ENCODE data around the gene KIAA1755. TPM values are rescaled to one million over a fixed set of nuclear protein-coding genes. Genes with fewer than 3 reads are reported as not detected.

KIAA1755 gene
- total and polyA plus RNA-seq, 9 of the 15 experiments (the other 6 are each of a cell fraction or from before 2014, with no cell fraction given), result not detected

DNA sequence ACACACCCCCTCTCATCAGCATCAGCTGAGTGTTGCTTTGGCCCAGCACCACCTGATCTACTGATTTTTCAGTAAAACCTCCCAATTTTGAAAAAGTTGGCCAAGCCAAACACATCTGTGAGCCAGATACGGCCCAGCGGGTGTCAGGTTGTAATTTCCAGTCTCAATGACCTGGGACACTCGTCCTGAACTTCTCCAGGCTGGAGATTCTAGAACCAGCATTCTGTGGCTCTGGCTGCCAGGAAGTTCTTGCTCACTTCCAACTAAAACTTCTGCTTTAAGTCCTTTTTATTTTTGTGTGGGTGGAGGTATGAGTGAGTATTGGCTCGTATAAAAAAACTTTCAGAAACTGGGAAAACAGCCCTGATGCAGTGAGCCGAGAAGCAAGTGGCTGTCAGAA lies 5.1 kb downstream of the KIAA1755 start:
- Histone ChIP-seq H4K20me1 (replicated peaks; ENCODE audit: control insufficient read depth, insufficient read depth, low read length) (no peaks in the 10 kb centered on the region), H3K9ac (ENCODE audit: insufficient read depth in 1 of 2, low read depth in 2 of 2, low read length in 2 of 2) (no peak overlapping the region), H3K27me3 (ENCODE audit: control insufficient read depth in 2 of 2, insufficient read depth in 2 of 2, low read length in 2 of 2) (peaks cover 21 to 59% of the 10 kb centered on the region in 2 experiments), H3K79me2 (ENCODE audit: control insufficient read depth, insufficient read depth, low read length) (no peaks in the 10 kb centered on the region), H3K4me1 (replicated peaks in 1 of 2; ENCODE audit: control insufficient read depth in 2 of 2, insufficient read depth in 2 of 2, low read length in 2 of 2) (peaks cover 0 to 2% of the 10 kb centered on the region in 2 experiments; a peak in 1 of 5 replicates), H3K4me3 (no peak overlapping the region), H3K9me3 (replicated peaks; ENCODE audit: control insufficient read depth, insufficient read depth, low read depth, low read length) (no peaks in the 10 kb centered on the region), H3K4me2 (ENCODE audit: insufficient read depth, low read length) (no peak overlapping the region), H3K36me3 (ENCODE audit: control insufficient read depth, insufficient read depth, low read length) (no peaks in the 10 kb centered on the region), H3K27ac (ENCODE audit: extremely low read depth, low read depth, low read length) (no peak overlapping the region), H3K9me1 (ENCODE audit: control insufficient read depth, insufficient read depth, low read length) (no peaks in the 10 kb centered on the region), H2AFZ (ENCODE audit: low read depth, low read length) (no peak overlapping the region)
- BruUV-seq (replicated peaks), result no TSS peak
- ATAC-seq, result no peak
- no peak for DNase-seq (ENCODE audit: extremely low read depth in 1 of 4, low spot score in 3 of 4)
- intact Hi-C loops (cut with micrococcal nuclease), result no loop called here
- ChIA-PET POLR2A (interaction anchor here (0.6 kb wide), 2 partner anchors 145 to 218 kb away, joined by 3 to 4 read pairs; no protein-coding TSS in a partner anchor), CTCF (ENCODE audit: low intra/inter-chr PET ratio) (no interaction called here)
- FAIRE-seq, result no peak
- WGBS (ENCODE audit: insufficient coverage, low coverage, missing lambda C conversion rate), result 2% methylated on average over 5 of the region's 5 CpGs
- in situ Hi-C loops (cut with MboI), result no loop called here
- TF ChIP-seq POLR3G (IDR thresholded peaks at IDR 0.05; ENCODE audit: extremely low read depth, insufficient read length, insufficient replicate concordance) (no peak), BMI1 (IDR thresholded peaks at IDR 0.05; ENCODE audit: low read length) (no peak), EGR1 (conservative IDR thresholded peaks at IDR 0.05) (no peak), NRF1 (conservative IDR thresholded peaks at IDR 0.05 in 1 of 2, IDR thresholded peaks at IDR 0.05 in 1 of 2) (no peak), PRPF4 (IDR thresholded peaks at IDR 0.05; ENCODE audit: insufficient read depth, low read depth, low read length, poor library complexity, severe bottlenecking) (no peak), CTBP1 (IDR thresholded peaks at IDR 0.05; ENCODE audit: borderline replicate concordance) (no peak), RAD51 (IDR thresholded peaks at IDR 0.05; ENCODE audit: borderline replicate concordance, low read depth) (no peak), NCOA6 (IDR thresholded peaks at IDR 0.05) (no peak), KDM4B (IDR thresholded peaks at IDR 0.05; ENCODE audit: borderline replicate concordance in 2 of 2, low read depth in 1 of 2) (no peak)
- TF ChIP-seq, protein P1, sequence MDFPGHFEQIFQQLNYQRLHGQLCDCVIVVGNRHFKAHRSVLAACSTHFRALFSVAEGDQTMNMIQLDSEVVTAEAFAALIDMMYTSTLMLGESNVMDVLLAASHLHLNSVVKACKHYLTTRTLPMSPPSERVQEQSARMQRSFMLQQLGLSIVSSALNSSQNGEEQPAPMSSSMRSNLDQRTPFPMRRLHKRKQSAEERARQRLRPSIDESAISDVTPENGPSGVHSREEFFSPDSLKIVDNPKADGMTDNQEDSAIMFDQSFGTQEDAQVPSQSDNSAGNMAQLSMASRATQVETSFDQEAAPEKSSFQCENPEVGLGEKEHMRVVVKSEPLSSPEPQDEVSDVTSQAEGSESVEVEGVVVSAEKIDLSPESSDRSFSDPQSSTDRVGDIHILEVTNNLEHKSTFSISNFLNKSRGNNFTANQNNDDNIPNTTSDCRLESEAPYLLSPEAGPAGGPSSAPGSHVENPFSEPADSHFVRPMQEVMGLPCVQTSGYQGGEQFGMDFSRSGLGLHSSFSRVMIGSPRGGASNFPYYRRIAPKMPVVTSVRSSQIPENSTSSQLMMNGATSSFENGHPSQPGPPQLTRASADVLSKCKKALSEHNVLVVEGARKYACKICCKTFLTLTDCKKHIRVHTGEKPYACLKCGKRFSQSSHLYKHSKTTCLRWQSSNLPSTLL (IDR thresholded peaks at IDR 0.05), result no peak
- TF ChIP-seq, protein P2, sequence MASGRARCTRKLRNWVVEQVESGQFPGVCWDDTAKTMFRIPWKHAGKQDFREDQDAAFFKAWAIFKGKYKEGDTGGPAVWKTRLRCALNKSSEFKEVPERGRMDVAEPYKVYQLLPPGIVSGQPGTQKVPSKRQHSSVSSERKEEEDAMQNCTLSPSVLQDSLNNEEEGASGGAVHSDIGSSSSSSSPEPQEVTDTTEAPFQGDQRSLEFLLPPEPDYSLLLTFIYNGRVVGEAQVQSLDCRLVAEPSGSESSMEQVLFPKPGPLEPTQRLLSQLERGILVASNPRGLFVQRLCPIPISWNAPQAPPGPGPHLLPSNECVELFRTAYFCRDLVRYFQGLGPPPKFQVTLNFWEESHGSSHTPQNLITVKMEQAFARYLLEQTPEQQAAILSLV (tag; IDR thresholded peaks at IDR 0.05), result no peak
- TF ChIP-seq, protein P3, sequence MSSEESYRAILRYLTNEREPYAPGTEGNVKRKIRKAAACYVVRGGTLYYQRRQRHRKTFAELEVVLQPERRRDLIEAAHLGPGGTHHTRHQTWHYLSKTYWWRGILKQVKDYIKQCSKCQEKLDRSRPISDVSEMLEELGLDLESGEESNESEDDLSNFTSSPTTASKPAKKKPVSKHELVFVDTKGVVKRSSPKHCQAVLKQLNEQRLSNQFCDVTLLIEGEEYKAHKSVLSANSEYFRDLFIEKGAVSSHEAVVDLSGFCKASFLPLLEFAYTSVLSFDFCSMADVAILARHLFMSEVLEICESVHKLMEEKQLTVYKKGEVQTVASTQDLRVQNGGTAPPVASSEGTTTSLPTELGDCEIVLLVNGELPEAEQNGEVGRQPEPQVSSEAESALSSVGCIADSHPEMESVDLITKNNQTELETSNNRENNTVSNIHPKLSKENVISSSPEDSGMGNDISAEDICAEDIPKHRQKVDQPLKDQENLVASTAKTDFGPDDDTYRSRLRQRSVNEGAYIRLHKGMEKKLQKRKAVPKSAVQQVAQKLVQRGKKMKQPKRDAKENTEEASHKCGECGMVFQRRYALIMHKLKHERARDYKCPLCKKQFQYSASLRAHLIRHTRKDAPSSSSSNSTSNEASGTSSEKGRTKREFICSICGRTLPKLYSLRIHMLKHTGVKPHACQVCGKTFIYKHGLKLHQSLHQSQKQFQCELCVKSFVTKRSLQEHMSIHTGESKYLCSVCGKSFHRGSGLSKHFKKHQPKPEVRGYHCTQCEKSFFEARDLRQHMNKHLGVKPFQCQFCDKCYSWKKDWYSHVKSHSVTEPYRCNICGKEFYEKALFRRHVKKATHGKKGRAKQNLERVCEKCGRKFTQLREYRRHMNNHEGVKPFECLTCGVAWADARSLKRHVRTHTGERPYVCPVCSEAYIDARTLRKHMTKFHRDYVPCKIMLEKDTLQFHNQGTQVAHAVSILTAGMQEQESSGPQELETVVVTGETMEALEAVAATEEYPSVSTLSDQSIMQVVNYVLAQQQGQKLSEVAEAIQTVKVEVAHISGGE (CRISPR knock-in tag; IDR thresholded peaks at IDR 0.05), result no peak
- TF ChIP-seq, protein P4, sequence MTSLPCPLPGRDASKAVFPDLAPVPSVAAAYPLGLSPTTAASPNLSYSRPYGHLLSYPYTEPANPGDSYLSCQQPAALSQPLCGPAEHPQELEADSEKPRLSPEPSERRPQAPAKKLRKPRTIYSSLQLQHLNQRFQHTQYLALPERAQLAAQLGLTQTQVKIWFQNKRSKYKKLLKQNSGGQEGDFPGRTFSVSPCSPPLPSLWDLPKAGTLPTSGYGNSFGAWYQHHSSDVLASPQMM (CRISPR knock-in tag; IDR thresholded peaks at IDR 0.05), result no peak

Data from K562 (cell line).